Activated CD4-positive, alpha-beta T cell treated with anti-CD3 and anti-CD28 coated beads, Interleukin-2, amount 50 U/mL, for 24 hours (primary cell): Measurements from ENCODE around the gene ABCB4.

Experiments used
- DNase-seq, 2 donors: peaks; one replicate each; pipeline ENCODE4 v3.0.0-alpha.2; 2020; ENCODE audit warnings: low read depth in 1 of 2, low spot score in 1 of 2

Gene ABCB4

DNA sequence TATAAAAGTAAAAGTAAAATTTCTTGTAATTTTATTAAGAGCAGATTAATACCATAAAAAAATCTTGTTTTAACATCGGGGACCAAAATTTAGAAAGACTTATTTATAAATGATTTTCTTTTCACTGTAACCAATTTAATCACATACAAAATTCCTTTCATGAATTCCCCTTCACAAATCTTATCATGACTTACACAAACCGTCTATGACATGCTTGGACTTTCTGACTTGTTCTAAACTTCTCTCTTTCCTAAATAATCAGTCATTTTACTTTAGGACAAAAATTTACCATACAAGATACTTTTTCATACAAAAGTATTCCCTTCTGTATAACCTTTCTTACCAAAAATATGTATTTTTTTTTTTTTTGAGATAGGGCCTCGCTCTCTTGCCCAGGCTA, 120.7 kb downstream of the ABCB4 start:
- DNase-seq = no peak
